LHCN-M2 (cell line): ENCODE results near the gene CD164L2. TPM values are rescaled to one million over a fixed set of nuclear protein-coding genes. Genes with fewer than 3 reads are reported as not detected.

Source experiments
- DNase-seq: peaks from one replicate; pipeline ENCODE4 v3.0.0-alpha.2; 2012; ENCODE audit warnings: low read depth
- total RNA-seq: library from RNA; depleted of rRNA; stranded (reverse); fragments of >200 nt; gene quantifications from 2 replicates; pipeline ENCODE4 v1.2.3, GENCODE V29; 2014

The CD164L2 gene
- total RNA-seq, 1 experiment from 2014 or later: not detected

DNA sequence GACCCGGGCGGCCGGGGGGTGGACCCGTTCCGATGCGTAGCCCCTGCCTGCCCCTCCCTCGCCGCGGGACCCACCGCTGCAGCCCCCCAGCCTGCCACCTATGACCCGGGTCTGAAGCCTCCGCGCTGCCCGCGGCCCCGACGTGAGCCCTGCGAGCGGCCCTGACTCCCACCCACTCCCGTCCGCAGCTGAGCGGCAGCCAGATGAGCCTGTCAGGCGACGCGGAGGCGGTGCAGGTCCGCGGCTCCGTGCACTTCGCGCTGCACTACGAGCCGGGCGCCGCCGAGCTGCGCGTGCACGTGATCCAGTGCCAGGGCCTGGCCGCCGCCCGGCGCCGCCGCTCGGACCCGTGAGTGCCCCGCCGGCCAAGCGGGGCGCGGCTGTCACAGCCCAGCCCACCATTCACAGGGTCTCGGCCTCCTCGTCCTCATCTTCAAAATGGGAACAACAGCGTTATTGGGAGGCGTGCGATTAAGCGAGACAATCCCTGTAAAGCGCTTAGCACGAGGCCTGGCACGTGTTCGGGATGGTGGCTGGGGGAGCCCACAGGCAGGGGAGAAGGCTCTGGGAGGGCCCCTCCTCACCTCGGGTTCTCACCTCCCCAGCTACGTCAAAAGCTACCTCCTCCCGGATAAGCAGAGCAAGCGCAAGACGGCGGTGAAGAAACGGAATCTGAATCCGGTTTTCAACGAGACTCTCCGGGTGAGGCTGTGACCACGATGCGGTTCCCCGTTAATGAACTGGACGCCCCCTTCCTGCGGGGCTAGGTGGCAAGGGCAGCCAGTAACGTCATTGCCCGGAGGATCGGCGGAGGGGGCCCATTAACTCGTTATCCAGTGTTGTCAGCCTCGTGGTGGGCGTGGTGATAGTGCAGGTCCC lies 33.1 kb downstream of the CD164L2 start:
- peak; percentile 42 for DNase-seq

GRCh38 chr1:27348861-27349783 lies 34.0 kb downstream of the CD164L2 start:
- no peak for DNase-seq

GRCh38 chr1:27346991-27347624 lies 36.0 kb downstream of the CD164L2 start:
- no peak for DNase-seq

DNA sequence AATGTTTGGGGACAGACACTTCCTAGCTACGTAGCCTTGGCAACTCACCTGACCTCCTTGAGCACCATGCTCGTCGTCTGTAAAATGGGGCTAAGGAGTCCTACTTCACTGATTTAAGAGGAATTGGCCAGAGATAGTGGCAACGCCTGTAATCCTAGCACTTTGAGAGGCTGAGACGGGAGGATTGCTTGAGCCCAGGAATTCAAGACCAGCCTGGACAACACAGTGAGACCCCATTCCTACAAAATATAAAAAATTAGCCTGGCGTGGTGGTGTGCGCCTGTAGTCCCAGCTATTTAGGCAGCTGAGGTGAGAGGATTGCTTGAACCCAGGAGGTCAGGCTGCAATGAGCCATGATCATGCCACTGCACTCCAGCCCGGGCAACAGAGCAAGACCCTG lies 36.8 kb downstream of the CD164L2 start:
- DNase-seq: no peak

DNA sequence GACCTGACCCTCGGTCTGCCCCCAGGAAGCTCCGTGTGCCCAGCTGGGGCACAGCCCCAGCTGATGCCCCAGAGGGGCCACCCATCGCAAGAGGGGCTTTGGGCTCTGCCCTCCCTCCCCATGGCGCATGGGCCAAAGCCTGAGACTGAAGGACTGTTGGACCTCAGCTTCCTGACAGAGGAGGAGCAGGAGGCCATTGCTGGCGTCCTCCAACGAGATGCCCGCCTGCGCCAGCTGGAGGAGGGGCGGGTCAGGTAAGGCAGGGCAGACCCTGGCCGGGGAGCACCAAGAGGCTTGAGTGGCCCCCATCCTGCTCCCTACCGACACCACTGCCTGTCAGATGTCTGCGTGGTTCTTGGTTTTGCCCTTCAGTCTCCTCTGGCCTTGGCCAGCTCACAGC lies 37.9 kb downstream of the CD164L2 start:
- no peak for DNase-seq

GRCh38 chr1:27343639-27344025 lies 39.5 kb downstream of the CD164L2 start:
- no peak for DNase-seq

DNA sequence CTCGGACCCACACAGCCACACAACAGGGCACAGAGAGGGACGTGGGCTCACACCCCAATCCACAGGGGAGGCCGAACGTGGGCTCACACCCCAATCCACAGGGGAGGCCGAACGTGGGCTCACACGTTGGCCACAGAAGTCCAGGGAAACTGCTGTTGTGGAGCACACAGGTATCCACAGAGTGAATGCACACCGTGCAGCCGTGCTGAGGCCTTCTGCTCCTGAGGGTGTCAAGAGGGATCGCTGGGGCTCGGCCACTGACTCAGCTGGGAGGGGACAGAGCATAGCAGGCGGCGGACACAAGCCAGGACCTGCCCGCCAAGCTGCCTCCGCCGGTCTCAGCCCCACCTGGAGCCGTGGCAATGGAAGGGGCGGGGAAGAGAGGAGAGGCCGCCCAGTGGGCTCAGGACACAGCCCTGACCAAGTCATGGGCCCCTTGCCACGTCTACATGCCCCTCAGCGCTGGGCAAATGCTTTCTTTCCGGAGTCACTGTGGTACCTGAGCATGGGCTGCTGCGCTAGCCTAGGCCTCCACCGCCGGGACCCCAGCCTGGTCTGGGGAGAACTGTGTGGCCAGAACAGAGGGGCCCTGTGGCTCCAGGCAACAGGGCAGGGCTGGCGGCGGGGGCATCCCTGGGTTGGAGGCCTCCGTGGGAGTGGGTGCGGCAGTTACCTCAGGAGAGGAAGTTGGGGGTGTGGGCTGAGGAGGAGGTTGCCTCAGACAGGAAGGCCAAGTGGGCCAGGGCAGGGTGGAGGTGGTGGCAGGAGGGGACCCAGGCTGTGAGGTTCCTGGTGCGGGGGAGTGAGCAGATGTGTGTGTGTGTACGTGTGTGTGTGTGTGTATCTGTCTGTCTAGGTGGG lies 40.1 kb downstream of the CD164L2 start:
- no peak for DNase-seq

DNA sequence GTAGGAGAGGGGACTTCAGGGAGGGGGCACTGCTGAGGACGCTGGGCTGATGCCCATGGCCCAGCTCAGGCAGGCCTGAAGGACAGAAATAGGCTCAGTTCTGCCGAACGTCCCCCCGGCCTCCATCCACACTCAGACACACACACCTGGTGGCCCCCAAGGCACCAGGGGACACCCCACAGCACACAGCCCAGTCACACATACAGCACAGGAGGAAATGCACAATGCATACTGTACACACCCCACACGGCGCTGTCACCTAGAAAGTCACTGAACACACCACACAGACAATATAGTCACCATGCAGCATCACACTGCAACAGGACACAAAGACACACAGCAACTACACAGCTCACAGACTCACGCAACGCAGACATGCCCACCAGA lies 40.7 kb downstream of the CD164L2 start:
- DNase-seq: no peak

DNA sequence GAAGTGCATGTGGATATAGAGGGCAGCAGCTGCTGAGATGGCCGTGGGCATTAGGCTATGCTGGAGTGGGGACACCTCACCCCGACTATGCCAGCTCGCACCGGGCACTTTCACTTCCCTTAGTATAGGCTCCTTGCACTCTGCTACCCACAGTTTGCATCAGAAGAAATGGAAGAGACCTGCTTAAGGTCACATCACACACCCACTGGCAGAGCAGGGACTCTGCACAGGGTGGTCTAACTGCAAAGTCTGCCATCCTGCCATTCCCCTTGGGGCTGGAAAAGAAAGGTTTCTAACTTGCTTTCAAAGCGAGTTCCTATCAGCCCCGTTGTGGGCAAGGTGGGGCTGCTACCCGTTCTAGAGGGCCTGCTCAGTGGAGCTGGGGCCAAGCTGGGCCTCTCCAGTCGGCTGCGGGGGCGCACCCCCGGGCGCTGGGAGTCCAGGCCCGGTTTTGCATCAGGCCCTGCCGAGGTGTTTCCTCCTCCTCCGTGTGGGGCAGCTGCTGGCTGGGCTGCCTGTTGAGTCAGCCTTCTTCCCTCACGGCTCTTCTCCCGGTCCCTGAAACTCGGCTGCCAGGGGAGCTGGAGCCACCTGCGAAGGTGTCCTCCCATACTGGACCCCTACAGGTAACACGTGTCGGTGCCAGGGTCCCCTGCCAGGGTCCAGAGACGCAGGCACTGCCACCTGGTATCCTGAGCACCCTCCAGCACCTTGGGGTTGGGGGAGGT lies 41.4 kb downstream of the CD164L2 start, which contains the start of gene SYTL1:
Gene SYTL1 (plus strand): TSS at position 498 of the 728 bp plus-strand sequence. CDS start 3,313 bp downstream, outside the sequence.
- peak; percentile 56 for DNase-seq

DNA sequence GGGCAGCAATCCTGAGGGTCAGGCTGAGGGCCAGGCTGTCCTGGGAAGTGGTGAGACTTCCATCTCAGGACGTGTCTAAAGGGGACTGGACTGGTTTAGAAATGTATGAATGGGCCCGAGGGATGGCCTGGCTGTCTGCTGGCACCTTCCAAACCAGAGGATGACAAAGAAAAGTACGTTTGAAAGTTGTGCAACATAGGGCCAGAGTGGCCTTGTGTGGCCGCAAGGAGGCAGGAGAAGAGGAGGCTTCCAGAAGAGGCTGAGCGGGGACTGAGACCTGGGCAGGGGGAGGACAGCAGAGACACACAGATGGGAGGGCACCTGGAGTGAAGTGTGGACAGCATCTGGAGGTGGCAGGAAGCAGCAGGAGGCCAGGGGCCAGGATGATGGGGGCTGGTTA lies 43.9 kb downstream of the CD164L2 start:
- no peak for DNase-seq

GRCh38 chr1:27338751-27339150 lies 44.4 kb downstream of the CD164L2 start:
- DNase-seq: no peak

- no peak for DNase-seq
Measured at GRCh38 chr1:27336756-27337155, 46.4 kb downstream of the CD164L2 start.

GRCh38 chr1:27335506-27336422 lies 47.4 kb downstream of the CD164L2 start:
- DNase-seq: no peak

DNA sequence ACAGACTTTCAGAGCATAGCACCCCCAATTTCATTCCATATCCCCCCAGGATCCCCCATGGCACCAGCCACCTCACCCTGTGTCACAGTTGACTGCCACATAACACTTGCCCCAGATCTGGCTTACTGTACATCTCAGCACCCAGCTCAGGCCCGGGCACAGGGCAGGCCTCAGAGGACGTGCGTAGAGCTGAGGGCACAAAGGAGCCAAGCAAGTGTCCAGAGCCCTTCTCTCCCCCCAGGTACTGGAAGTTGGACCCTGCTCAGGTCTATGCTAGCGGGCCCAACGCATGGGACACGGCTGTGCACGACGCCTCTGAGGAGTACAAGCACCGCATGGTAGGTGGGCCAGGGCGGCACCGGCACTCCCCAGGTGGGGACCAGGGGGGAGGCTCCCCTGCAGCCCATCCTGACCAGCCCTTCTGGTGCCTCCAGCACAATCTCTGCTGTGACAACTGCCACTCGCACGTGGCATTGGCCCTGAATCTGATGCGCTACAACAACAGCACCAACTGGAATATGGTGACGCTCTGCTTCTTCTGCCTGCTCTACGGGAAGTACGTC lies 49.3 kb downstream of the CD164L2 start:
- DNase-seq: no peak

DNA sequence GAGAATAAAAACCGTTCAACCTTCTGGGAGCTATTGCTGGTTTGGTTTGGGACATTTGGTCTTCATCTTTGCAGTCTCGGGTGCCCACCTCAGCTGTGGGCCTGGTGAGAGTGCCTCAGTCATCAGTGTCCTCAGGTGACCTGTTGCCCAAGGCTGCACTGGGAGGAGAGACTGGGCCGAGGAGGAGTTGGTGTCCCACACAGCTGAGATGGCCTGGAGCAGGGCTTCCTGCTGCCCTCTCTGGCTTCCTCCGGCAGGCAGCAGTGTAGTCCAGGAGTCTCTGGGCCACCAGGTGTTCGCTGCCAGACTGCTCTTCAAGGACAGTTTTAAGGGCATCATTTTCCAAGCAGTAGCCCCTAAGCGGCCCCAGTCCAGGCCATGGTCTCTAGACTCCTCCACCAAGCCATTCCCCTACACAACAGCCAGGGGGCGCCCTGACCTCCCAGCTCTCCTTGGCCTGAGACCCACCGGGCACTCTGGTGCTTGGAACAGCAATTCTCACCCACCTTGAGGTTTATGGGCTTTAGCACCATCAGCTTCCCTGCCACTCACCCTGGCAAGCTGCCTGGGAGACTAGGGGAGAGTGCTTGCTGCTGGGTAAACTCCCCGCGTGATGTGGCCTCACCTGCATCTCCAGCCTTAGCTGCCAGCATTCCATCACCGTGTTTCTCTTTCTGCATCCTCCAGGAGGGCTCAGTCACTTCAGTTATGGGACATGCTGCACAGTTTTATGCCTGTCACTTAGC lies 50.4 kb downstream of the CD164L2 start:
- peak; percentile 34 for DNase-seq

DNA sequence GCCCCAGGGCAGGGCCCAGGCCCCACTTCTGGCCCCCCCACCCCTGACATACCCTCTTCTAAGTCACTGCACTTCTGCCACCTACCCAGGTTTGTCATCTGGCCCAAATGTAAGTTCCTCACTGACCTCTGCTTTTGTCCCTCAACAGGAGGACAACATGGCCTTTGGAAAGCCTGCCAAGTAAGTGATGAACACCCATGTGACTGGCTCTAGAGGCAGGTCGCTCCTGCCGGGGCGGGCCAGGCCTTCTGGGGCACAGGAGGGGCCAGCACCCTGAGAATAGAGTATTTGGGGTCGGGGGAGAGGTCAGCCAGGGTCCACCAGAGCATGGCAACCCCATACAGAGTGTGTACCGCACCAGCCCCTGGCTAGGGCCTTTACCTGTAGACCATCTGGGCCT lies 51.2 kb downstream of the CD164L2 start:
- no peak for DNase-seq

- DNase-seq: no peak
Measured at GRCh38 chr1:27331426-27331825, 51.7 kb downstream of the CD164L2 start.

DNA sequence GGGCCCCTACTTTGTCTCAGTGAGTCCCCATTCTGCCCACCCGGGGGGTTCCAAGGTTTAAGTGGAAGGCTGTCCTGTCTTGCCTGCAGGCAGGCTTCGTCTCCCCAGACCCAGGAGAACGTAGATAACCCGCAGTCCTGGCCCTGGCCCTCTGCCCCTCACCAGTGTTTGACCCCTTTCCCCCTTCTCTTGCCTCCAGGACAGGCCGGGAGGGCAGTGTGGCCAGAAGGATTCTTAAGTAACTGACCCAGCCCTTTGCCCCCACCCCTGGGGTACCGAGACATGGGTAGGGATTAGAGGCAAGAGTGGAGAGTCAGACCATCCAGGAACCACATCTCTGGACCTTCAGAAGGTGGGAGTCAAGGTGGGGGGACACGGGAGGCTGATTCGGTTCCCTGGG lies 52.3 kb downstream of the CD164L2 start:
- no peak for DNase-seq
